Measurements from ENCODE around the gene FAM168A. TPM values are rescaled to one million over a fixed set of nuclear protein-coding genes. Genes with fewer than 3 reads are reported as not detected.
"Not testable (repeated sequence)": the region's sequence is repeated elsewhere in the genome, so short reads cannot be mapped to it uniquely, and the experiment has no call there.

FAM168A gene
- total and polyA plus RNA-seq, 4 donors: 4.8 to 14.6 (median 9.1) TPM

- no peak for DNase-seq (ENCODE audit: low spot score)
- H3K9me3 ChIP-seq (ENCODE audit: control insufficient read depth in 4 of 4, low read length in 3 of 4): no peaks in the 10 kb centered on the region
- no peaks in the 10 kb centered on the region for H3K4me1 ChIP-seq (ENCODE audit: control insufficient read depth in 4 of 4, insufficient read depth in 4 of 4, low read length in 3 of 4)
- WGBS: 92% methylated on average over 1 of the region's 1 CpG
- H3K36me3 ChIP-seq (ENCODE audit: control insufficient read depth in 4 of 4, insufficient read depth in 3 of 4, low read depth in 1 of 4, low read length in 3 of 4): peaks cover 0 to 3% (median 0%) of the 10 kb centered on the region in 4 donors
- H3K4me3 ChIP-seq (ENCODE audit: low read depth in 1 of 3, low read length in 3 of 3): no peak overlapping the region
- H3K9ac ChIP-seq (ENCODE audit: low read depth in 1 of 2, low read length in 2 of 2): no peak overlapping the region
- TF ChIP-seq SP1 (IDR thresholded peaks at IDR 0.05) (no peak), RAD21 (IDR thresholded peaks at IDR 0.05) (no peak), GABPA (IDR thresholded peaks at IDR 0.05 in 1 of 2, conservative IDR thresholded peaks at IDR 0.05 in 1 of 2) (no peak), TAF1 (conservative IDR thresholded peaks at IDR 0.05) (no peak), YY1 (IDR thresholded peaks at IDR 0.05) (no peak), NR2F2 (IDR thresholded peaks at IDR 0.05) (no peak), HNF4A (conservative IDR thresholded peaks at IDR 0.05) (no peak), RXRA (IDR thresholded peaks at IDR 0.05) (no peak), JUND (IDR thresholded peaks at IDR 0.05) (no peak), ZBTB33 (IDR thresholded peaks at IDR 0.05) (no peak), CTCF (IDR thresholded peaks at IDR 0.05; ENCODE audit: low read depth, low read length, missing input control) (no peak), MAX (IDR thresholded peaks at IDR 0.05) (no peak), FOXA1 (IDR thresholded peaks at IDR 0.05) (no peak), ATF3 (IDR thresholded peaks at IDR 0.05) (no peak)
- no peak overlapping the region for H3K27ac ChIP-seq (ENCODE audit: low read depth in 1 of 2, low read length in 2 of 2)
- H3K27me3 ChIP-seq (ENCODE audit: control insufficient read depth in 4 of 4, insufficient read depth in 4 of 4, low read length in 3 of 4): no peaks in the 10 kb centered on the region
These were observed 20.4 kb downstream of the FAM168A start for GRCh38 chr11:73577496-73577917.

- Histone ChIP-seq H3K9ac (ENCODE audit: low read depth in 1 of 2, low read length in 2 of 2) (no peak overlapping the region), H3K27ac (ENCODE audit: low read depth in 1 of 2, low read length in 2 of 2) (no peak overlapping the region), H3K36me3 (ENCODE audit: control insufficient read depth in 4 of 4, insufficient read depth in 3 of 4, low read depth in 1 of 4, low read length in 3 of 4) (peaks cover 0 to 3% (median 0%) of the 10 kb centered on the region in 4 donors), H3K27me3 (ENCODE audit: control insufficient read depth in 4 of 4, insufficient read depth in 4 of 4, low read length in 3 of 4) (no peaks in the 10 kb centered on the region), H3K4me1 (ENCODE audit: control insufficient read depth in 4 of 4, insufficient read depth in 4 of 4, low read length in 3 of 4) (no peaks in the 10 kb centered on the region), H3K4me3 (ENCODE audit: low read depth in 1 of 3, low read length in 3 of 3) (no peak overlapping the region), H3K9me3 (ENCODE audit: control insufficient read depth in 4 of 4, low read length in 3 of 4) (no peaks in the 10 kb centered on the region)
- DNase-seq (ENCODE audit: low spot score): no peak
- TF ChIP-seq RAD21 (IDR thresholded peaks at IDR 0.05) (no peak), NR2F2 (IDR thresholded peaks at IDR 0.05) (no peak), RXRA (IDR thresholded peaks at IDR 0.05) (no peak), CTCF (IDR thresholded peaks at IDR 0.05; ENCODE audit: low read depth, low read length, missing input control) (no peak)
- WGBS: 96% methylated on average over 4 of the region's 4 CpGs
These were observed 21.7 kb downstream of the FAM168A start for GRCh38 chr11:73576185-73576614.

GRCh38 chr11:73571982-73572381, 25.9 kb downstream of the FAM168A start:
- H3K9ac ChIP-seq (ENCODE audit: low read depth in 1 of 2, low read length in 2 of 2); DNase-seq (ENCODE audit: low spot score); H3K4me3 ChIP-seq (ENCODE audit: low read depth in 1 of 3, low read length in 3 of 3); H3K27me3 ChIP-seq (ENCODE audit: control insufficient read depth in 4 of 4, insufficient read depth in 4 of 4, low read length in 3 of 4); H3K27ac ChIP-seq (ENCODE audit: low read depth in 1 of 2, low read length in 2 of 2); H3K9me3 ChIP-seq (ENCODE audit: control insufficient read depth in 4 of 4, low read length in 3 of 4); H3K36me3 ChIP-seq (ENCODE audit: control insufficient read depth in 4 of 4, insufficient read depth in 3 of 4, low read depth in 1 of 4, low read length in 3 of 4); H3K4me1 ChIP-seq (ENCODE audit: control insufficient read depth in 4 of 4, insufficient read depth in 4 of 4, low read length in 3 of 4): not testable (repeated sequence)
- WGBS: 97% methylated on average over 30 of the region's 30 CpGs

Data from liver (tissue), 9 donors.